HG03039 (cell line): ENCODE data around the gene GGTA1.
A peak's percentile ranks its signal among the peaks of the same experiment; 100 is the strongest.

ENCODE experiments used
- ATAC-seq: cut with Tn5 transposase; IDR thresholded peaks from one replicate; pipeline ENCODE4 v1.9.1; 2021; ENCODE audit warnings: mild to moderate bottlenecking, moderate library complexity; ENCODE audit not compliant: unreplicated experiment

GGTA1 gene

GRCh38 chr9:121500165-121500478 lies 478 bp upstream of the GGTA1 start:
- no peak for ATAC-seq

GRCh38 chr9:121499177-121499426 lies 542 bp downstream of the GGTA1 start:
- no peak for ATAC-seq

- ATAC-seq: no peak
Measured at GRCh38 chr9:121498487-121499176, 1.0 kb downstream of the GGTA1 start.

DNA sequence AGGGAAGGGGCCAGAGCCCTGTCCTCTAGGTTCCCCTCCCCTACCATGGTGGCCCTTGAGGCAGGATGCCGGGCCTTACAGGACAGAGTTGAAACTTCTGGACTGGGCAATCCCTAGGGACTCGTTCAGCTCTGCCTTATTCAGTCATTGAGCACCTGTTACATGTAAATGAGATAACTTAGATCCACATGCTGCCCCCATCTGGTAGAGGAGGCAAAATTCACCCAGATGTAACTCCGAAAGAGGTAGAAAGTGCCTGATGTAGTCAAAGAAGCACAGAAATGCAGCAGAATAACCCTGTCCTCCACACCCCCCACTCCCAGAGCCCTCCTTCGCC lies 1.5 kb downstream of the GGTA1 start:
- ATAC-seq: peak; percentile 66

DNA sequence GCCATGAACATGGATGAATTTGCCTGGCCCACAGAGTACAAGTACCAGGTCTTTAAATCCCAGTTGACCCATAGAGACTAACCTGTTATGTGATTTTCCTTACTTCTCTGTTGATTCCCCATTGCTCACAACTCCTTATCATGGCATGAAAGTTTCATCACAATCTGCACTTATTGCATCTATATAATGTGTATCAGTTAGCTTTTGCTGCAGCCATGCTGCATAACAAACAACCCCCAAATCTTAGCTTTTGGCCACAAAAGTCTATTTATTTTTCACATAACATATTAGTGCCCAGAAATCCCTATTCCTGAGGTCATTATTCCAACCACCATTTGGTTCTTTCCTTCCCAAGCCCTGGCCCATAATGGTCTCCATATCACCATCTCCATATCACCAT lies 3.7 kb downstream of the GGTA1 start:
- no peak for ATAC-seq

DNA sequence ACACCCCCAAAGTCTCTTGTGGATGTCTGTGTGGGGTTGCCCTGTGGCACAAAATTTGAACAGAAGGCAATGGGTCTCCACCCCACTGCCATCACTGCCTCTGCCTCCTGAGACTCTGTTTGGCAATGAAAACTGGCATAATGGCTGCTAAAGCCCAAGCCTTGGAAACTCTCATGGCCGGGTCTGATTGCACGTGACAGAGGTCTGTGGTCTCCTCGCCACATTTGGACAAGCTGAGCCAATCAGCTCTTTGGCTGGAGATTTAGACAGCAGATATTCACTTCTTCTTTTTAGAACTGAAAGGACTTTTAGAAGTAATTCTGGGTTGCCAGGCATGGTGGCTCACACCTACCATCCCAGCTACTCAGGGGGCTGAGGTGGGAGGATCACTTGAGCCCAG lies 5.5 kb downstream of the GGTA1 start:
- no peak for ATAC-seq

- ATAC-seq: no peak
Measured at GRCh38 chr9:121491111-121491510, 8.5 kb downstream of the GGTA1 start.

DNA sequence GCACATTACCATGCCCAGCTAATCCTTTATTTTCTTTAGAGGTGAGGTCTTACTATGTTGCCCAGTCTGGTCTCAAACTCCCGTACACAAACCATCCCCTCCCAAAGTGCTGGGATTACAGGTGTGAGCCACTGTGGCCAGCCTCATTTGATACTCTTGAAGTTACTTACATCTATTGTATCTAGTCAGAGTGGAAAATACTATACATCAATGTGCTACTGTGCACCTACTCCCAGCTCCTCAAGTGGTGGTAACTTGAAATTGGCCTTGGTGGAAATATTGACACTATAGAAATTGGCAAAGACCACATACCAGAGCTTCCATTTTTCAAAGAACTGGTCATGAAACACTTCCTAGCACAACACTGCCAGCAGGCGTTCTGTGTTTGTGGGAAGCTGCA lies 10.3 kb downstream of the GGTA1 start:
- ATAC-seq: no peak

DNA sequence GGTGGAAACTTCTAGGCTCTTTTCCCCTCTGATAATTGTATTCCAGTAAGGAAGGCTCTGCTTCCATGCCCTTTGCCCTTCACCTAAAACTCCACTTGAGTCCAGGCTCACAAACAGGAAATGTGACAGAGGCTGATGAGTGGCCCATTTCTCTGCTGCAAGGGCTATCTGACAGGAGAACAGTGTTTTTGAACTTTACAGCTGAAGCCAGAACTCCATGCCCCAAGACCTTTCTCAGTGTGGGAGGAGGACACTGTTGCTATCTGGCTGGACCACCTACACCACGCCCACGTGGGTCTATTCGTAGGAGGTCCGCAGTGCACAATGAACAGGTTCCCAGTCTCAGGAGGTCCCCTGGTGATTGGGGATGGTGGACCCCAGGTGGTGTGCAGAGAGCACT lies 13.6 kb downstream of the GGTA1 start:
- no peak for ATAC-seq

GRCh38 chr9:121485623-121486022 lies 14.0 kb downstream of the GGTA1 start:
- no peak for ATAC-seq

GRCh38 chr9:121484651-121485446 lies 14.8 kb downstream of the GGTA1 start:
- ATAC-seq: no peak

- ATAC-seq: no peak
Measured at GRCh38 chr9:121483473-121484031, 16.1 kb downstream of the GGTA1 start.

DNA sequence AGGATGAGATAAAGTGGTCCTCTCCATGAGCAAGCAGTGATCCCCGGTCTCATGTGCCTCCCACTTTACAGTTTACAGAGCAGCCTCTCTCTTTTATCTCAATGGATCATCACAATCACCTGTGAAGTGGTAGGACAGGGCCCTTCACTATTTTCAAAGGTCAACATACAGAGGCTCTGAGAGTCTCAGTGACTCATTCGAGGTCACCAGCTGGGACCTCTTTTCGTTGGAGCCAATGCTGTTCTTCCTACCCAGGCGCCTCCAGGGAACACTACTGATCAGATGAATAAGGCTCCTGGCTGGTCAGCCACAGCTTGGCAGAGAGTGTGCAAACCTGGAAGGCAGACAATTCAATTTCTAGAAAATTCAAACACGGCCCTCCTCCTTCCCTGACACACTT lies 16.6 kb downstream of the GGTA1 start:
- no peak for ATAC-seq

DNA sequence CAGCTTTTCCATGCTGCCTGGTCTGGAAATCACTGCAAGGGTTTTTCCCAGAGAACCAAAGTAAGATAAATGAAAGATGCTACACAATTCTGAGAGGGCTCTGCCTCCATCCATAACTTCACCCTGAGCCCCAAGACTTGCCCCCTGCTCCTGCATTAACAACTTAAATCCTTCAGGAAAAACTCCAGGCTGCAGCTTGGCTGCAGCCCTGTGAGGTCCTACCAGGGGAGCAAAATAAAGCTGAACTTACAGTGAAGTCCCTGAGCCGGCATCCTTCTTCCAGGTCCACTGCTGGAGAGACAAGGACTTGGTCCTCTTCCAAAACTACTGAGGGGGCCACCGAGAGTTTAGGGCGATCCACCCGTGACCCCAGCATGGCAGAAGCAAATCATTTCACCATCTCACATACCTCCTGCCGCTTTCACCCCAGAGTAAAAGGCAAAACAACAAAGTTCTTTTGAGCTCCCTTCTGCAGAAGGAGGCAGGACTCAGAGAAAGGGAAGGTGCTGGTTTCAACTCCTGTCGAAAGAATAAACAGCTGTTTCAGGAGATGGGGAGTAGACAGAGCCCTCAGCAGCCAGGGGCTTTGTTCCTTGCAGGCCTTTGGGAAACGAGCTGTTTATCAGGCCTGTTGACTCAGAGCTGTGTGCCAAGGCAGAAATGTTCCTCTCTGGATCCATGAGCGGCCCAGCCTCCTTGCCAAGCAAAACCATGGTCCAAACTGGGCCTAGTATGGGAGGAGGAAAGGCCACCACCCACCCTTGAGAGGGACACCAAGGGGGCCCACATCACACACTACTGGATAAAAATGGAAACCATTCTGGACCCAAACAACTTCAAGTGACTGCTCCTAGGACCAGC lies 20.6 kb downstream of the GGTA1 start:
- ATAC-seq: no peak

- ATAC-seq: no peak
Measured at GRCh38 chr9:121476156-121476555, 23.5 kb downstream of the GGTA1 start.

DNA sequence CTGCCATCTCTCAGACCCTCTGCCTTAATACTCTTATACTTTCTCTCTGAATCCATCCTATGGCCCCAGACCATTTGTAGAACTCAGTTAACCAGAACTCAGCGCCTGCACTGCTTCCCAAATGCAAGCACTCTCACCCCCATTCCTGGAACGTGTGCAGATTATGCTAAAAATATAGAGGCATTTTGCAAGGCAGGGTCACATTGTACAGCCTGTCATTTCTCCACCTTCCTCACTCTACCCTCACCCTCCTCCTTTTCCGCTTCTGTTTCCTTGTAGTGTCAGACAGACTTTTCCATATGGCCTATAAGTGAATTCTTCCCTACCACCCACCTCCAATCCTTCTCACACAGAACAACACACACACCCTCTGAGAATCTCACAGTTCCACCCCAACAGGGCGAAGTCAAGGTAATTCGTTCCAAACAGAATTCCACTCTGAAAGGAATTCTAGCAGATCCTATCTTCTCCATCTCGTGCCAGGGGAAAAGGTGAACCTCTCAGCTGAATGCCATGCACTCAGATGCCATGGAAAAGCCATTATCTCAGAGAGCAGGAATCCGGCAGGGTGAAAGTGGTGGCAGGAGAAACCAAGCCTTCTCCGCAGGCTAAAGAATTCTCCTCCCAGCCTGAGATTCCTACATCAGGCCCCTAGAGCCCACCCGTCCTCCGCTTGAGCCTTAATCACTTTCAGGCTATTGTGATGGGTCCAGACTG lies 25.3 kb downstream of the GGTA1 start:
- ATAC-seq: no peak

DNA sequence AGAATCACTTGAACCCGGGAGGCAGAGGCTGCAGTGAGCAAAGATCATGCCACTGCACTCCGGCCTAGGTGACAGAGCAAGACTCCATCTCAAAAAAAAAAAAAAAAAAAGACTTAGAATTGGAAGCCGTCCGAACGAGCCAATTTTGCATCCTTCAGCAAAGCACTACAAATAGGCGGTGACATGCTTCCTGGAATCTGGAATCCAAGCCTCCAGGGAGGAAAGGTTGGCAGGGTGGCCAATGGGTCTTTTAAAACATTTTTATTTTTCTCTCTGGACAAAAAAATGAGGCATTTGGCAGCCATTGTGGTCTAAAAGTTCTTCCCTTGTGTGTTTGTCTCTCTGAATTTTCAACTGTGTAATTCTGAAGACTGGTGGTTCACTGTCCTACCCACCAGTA lies 26.4 kb downstream of the GGTA1 start:
- no peak for ATAC-seq

DNA sequence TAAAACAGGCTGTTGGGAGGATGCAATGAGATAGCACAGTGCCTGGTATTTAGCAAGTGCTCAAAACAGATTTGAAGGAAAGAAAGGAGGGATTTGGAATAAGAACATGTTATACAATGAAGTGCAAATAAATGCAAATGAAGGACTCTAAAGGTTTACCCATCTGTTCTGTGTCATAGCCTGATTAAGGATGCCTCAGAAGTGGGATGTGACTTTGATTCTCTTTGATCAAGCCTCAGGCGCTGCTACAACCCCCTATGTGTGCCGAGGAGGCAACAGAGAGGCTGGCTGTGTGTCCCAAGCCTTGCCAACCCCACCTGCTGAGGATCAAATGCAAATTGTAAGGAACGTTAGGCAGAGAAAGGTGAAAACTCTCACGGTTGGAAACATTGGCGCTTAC lies 27.2 kb downstream of the GGTA1 start:
- no peak for ATAC-seq

GRCh38 chr9:121466142-121466541 lies 33.5 kb downstream of the GGTA1 start:
- ATAC-seq: no peak

GRCh38 chr9:121464968-121465367 lies 34.7 kb downstream of the GGTA1 start:
- no peak for ATAC-seq
